ENCODE results near the gene LRATD1. TPM values are rescaled to one million over a fixed set of nuclear protein-coding genes. Genes with fewer than 3 reads are reported as not detected.
A peak's percentile ranks its signal among the peaks of the same experiment; 100 is the strongest.
"Not testable (repeated sequence)": the region's sequence is repeated elsewhere in the genome, so short reads cannot be mapped to it uniquely, and the experiment has no call there.

The LRATD1 gene
- total RNA-seq, 6 donors from 2014 or later = 3.1 to 13.5 (median 7.3) TPM

- no peak for ATAC-seq (ENCODE audit: low FRiP score in 2 of 2)
- Histone ChIP-seq H3K9me3 (no peaks in the 10 kb centered on the region), H3K4me3 (no peak overlapping the region), H3K36me3 (no peaks in the 10 kb centered on the region), H3K4me1 (no peaks in the 10 kb centered on the region), H3K27ac (no peak overlapping the region), H3K27me3 (no peaks in the 10 kb centered on the region)
- WGBS, 2 donors = 86% methylated on average over 6 of the region's 6 CpGs
- TF ChIP-seq EP300 (IDR thresholded peaks at IDR 0.05) = no peak
- no peak for TF ChIP-seq CTCF (IDR thresholded peaks at IDR 0.05)
- TF ChIP-seq POLR2AphosphoS5 (IDR thresholded peaks at IDR 0.05) = no peak
- no peak for TF ChIP-seq POLR2A (IDR thresholded peaks at IDR 0.05)
- DNase-seq = no peak
These were observed 10.5 kb upstream of the LRATD1 start for GRCh38 chr2:14621906-14622549.

GRCh38 chr2:14622550-14622939 is 10.0 kb upstream of the LRATD1 start:
- H3K4me3 ChIP-seq; ATAC-seq (ENCODE audit: low FRiP score in 2 of 2); H3K27ac ChIP-seq; H3K27me3 ChIP-seq; H3K36me3 ChIP-seq; H3K4me1 ChIP-seq; H3K9me3 ChIP-seq; DNase-seq: not testable (repeated sequence)
- 89 to 92% methylated on average over 3 of the region's 3 CpGs for WGBS, 2 donors

- DNase-seq (no peak), ATAC-seq (ENCODE audit: low FRiP score in 2 of 2) (no peak)
- no peak for TF ChIP-seq EP300 (IDR thresholded peaks at IDR 0.05)
- TF ChIP-seq POLR2A (IDR thresholded peaks at IDR 0.05) = no peak
- no peak for TF ChIP-seq CTCF (IDR thresholded peaks at IDR 0.05)
- no peak for TF ChIP-seq POLR2AphosphoS5 (IDR thresholded peaks at IDR 0.05)
- Histone ChIP-seq H3K4me3 (no peak overlapping the region), H3K27me3 (no peaks in the 10 kb centered on the region), H3K27ac (no peak overlapping the region), H3K9me3 (no peaks in the 10 kb centered on the region), H3K36me3 (no peaks in the 10 kb centered on the region), H3K4me1 (no peaks in the 10 kb centered on the region)
- WGBS, 2 donors = 90 to 100% methylated on average over 1 of the region's 1 CpG
These were observed 9.3 kb upstream of the LRATD1 start for GRCh38 chr2:14623237-14623636.

GRCh38 chr2:14626873-14627272 is 5.6 kb upstream of the LRATD1 start:
- H3K36me3 ChIP-seq = no peaks in the 10 kb centered on the region
- peaks cover 0 to 1% (median 0%) of the 10 kb centered on the region in 4 donors for H3K4me1 ChIP-seq
- WGBS, 2 donors = 55 to 63% methylated on average over 3 of the region's 3 CpGs
- no peak overlapping the region for H3K4me3 ChIP-seq
- peak in 1 of 2 donors; percentile 22 for DNase-seq
- H3K9me3 ChIP-seq = no peaks in the 10 kb centered on the region
- TF ChIP-seq CTCF (IDR thresholded peaks at IDR 0.05) (no peak), POLR2AphosphoS5 (IDR thresholded peaks at IDR 0.05) (no peak), EP300 (IDR thresholded peaks at IDR 0.05) (no peak), POLR2A (IDR thresholded peaks at IDR 0.05) (no peak)
- ATAC-seq (ENCODE audit: low FRiP score in 2 of 2) = peak in 1 of 2 donors; percentile 81
- no peaks in the 10 kb centered on the region for H3K27me3 ChIP-seq
- H3K27ac ChIP-seq = no peak overlapping the region

- Histone ChIP-seq H3K4me1 (peaks cover 3 to 22% (median 19%) of the 10 kb centered on the region in 4 donors), H3K36me3 (no peaks in the 10 kb centered on the region), H3K27ac (no peak overlapping the region), H3K27me3 (peaks cover 0 to 11% (median 0%) of the 10 kb centered on the region in 4 donors), H3K4me3 (no peak overlapping the region), H3K9me3 (no peaks in the 10 kb centered on the region)
- 45 to 66% methylated on average over 2 of the region's 2 CpGs for WGBS, 2 donors
- TF ChIP-seq CTCF (IDR thresholded peaks at IDR 0.05) (no peak), POLR2AphosphoS5 (IDR thresholded peaks at IDR 0.05) (no peak), POLR2A (IDR thresholded peaks at IDR 0.05) (no peak), EP300 (IDR thresholded peaks at IDR 0.05) (no peak)
- no peak for ATAC-seq (ENCODE audit: low FRiP score in 2 of 2)
- DNase-seq = no peak
These were observed 3.6 kb upstream of the LRATD1 start for GRCh38 chr2:14628901-14629300.
